MCF 10A (cell line): ENCODE measurements around the gene ASPRV1. TPM values are rescaled to one million over a fixed set of nuclear protein-coding genes. Genes with fewer than 3 reads are reported as not detected.

Source experiments
- BruUV-seq: library from RNA; stranded (reverse); fragments of 400-500 nt; replicated peaks from 2 replicates; lab custom pipeline; 2021; lab: Mats Ljungman, UMichigan
- CTCF ChIA-PET: fragments of 300-600 bp; sonication (Branson Sonifier 250); formaldehyde crosslinking; extraction: SDS; loops from one replicate; lab custom pipeline; 2021; ENCODE audit warnings: antibody characterized with exemption, inconsistent platforms; lab: Yijun Ruan, JAX
- POLR2A ChIA-PET: fragments of 300-600, 350-650 bp; sonication (Branson Sonifier 250); formaldehyde crosslinking; extraction: SDS; loops from one replicate; lab custom pipeline; 2020; ENCODE audit warnings: antibody characterized with exemption, inconsistent platforms; lab: Yijun Ruan, JAX
- DNase-seq: peaks from one replicate; pipeline ENCODE4 v3.0.0-alpha.2; 2018; ENCODE audit not compliant: unreplicated experiment
- H3K27ac Mint-ChIP-seq: one replicate; pipeline ENCODE4 v1.8.0; 2022; ENCODE audit warnings: mild to moderate bottlenecking, low read depth, mixed read lengths; ENCODE audit not compliant: unreplicated experiment
- H3K27me3 Mint-ChIP-seq: one replicate; pipeline ENCODE4 v1.8.0; 2022; ENCODE audit warnings: mixed read lengths; ENCODE audit not compliant: insufficient read depth, unreplicated experiment
- H3K36me3 Mint-ChIP-seq: one replicate; pipeline ENCODE4 v1.8.0; 2022; ENCODE audit warnings: mild to moderate bottlenecking, moderate library complexity, mixed read lengths; ENCODE audit not compliant: insufficient read depth, unreplicated experiment
- H3K4me1 Mint-ChIP-seq: one replicate; pipeline ENCODE4 v1.8.0; 2022; ENCODE audit warnings: mixed read lengths; ENCODE audit not compliant: insufficient read depth, unreplicated experiment
- H3K4me3 Mint-ChIP-seq: one replicate; pipeline ENCODE4 v1.8.0; 2022; ENCODE audit warnings: mild to moderate bottlenecking, moderate library complexity, mixed read lengths; ENCODE audit not compliant: unreplicated experiment
- H3K9me3 Mint-ChIP-seq: one replicate; pipeline ENCODE4 v1.8.0; 2022; ENCODE audit warnings: mixed read lengths; ENCODE audit not compliant: unreplicated experiment
- CTCF ChIP-seq: fragments of 200-600 bp; IDR thresholded peaks from one replicate; pipeline ENCODE4 v1.8.0; 2022; ENCODE audit warnings: antibody characterized with exemption, mild to moderate bottlenecking; ENCODE audit not compliant: unreplicated experiment
- intact Hi-C: fragments of 100-400 bp; cut with micrococcal nuclease; formaldehyde crosslinking; loops from 2 replicates; pipeline ENCODE4 v1.14.1; 2022
- total RNA-seq: library from RNA; stranded (reverse); gene quantifications from 2 replicates; pipeline ENCODE4 v1.2.3, GENCODE V29; 2022

ASPRV1 gene
- total RNA-seq, 1 experiment from 2014 or later, result 0.23 TPM

- H3K4me1 Mint-ChIP-seq, result no peaks in the 10 kb centered on the region
- H3K27ac Mint-ChIP-seq, result no peak overlapping the region
- TF ChIP-seq CTCF, result no peak
- no peak for DNase-seq
- H3K4me3 Mint-ChIP-seq, result no peak overlapping the region
- intact Hi-C loops, result no loop called here
- POLR2A ChIA-PET, result interaction anchor here (1.5 kb wide), 1 partner anchor 14 kb away, joined by 5 read pairs; no protein-coding TSS in a partner anchor
- no peaks in the 10 kb centered on the region for H3K9me3 Mint-ChIP-seq
- H3K36me3 Mint-ChIP-seq, result no peaks in the 10 kb centered on the region
- CTCF ChIA-PET, result no interaction called here
- BruUV-seq, result no TSS peak
- H3K27me3 Mint-ChIP-seq, result peaks cover 10% of the 10 kb centered on the region
Measured at GRCh38 chr2:69960821-69961220, 610 bp downstream of the ASPRV1 start.

- Mint-ChIP-seq H3K4me1 (peaks cover 3% of the 10 kb centered on the region), H3K36me3 (no peaks in the 10 kb centered on the region), H3K9me3 (no peaks in the 10 kb centered on the region), H3K27ac (no peak overlapping the region), H3K4me3 (no peak overlapping the region), H3K27me3 (peaks cover 18% of the 10 kb centered on the region)
- POLR2A ChIA-PET, result no interaction called here
- intact Hi-C loops, result no loop called here
- no TSS peak for BruUV-seq
- CTCF ChIA-PET, result no interaction called here
- no peak for TF ChIP-seq CTCF
- no peak for DNase-seq
Measured at GRCh38 chr2:69959425-69959824, 2.0 kb downstream of the ASPRV1 start.

- TF ChIP-seq CTCF, result no peak
- no peak for DNase-seq
- no peaks in the 10 kb centered on the region for H3K36me3 Mint-ChIP-seq
- H3K27me3 Mint-ChIP-seq, result peaks cover 18% of the 10 kb centered on the region
- H3K4me3 Mint-ChIP-seq, result no peak overlapping the region
- BruUV-seq, result no TSS peak
- CTCF ChIA-PET, result no interaction called here
- H3K9me3 Mint-ChIP-seq, result no peaks in the 10 kb centered on the region
- intact Hi-C loops, result no loop called here
- POLR2A ChIA-PET, result no interaction called here
- H3K27ac Mint-ChIP-seq, result no peak overlapping the region
- peaks cover 6% of the 10 kb centered on the region for H3K4me1 Mint-ChIP-seq
Measured at GRCh38 chr2:69958480-69958879, 3.0 kb downstream of the ASPRV1 start.

GRCh38 chr2:69957965-69958364 is 3.5 kb downstream of the ASPRV1 start:
- ChIA-PET POLR2A (no interaction called here), CTCF (no interaction called here)
- peaks cover 6% of the 10 kb centered on the region for H3K4me1 Mint-ChIP-seq
- intact Hi-C loops, result no loop called here
- no peak for DNase-seq
- no peaks in the 10 kb centered on the region for H3K9me3 Mint-ChIP-seq
- BruUV-seq, result no TSS peak
- H3K36me3 Mint-ChIP-seq, result no peaks in the 10 kb centered on the region
- no peak overlapping the region for H3K27ac Mint-ChIP-seq
- peaks cover 18% of the 10 kb centered on the region for H3K27me3 Mint-ChIP-seq
- TF ChIP-seq CTCF, result no peak
- H3K4me3 Mint-ChIP-seq, result no peak overlapping the region
